Fibroblast of lung (primary cell): ENCODE measurements around the gene PDX1. TPM values are rescaled to one million over a fixed set of nuclear protein-coding genes. Genes with fewer than 3 reads are reported as not detected.

Experiments
- DNase-seq, 2 donors: peaks; one replicate each; pipeline versions ENCODE4 v3.0.0 to v3.0.0-alpha.2; 2010; ENCODE audit warnings: low read depth in 2 of 2
- H2AFZ ChIP-seq: 2 replicates; pipeline ENCODE4 v1.5.1; 2012; ENCODE audit warnings: low read length, control low read depth, inconsistent platforms
- H3K27ac ChIP-seq: 2 replicates; pipeline ENCODE4 v1.5.1; 2011; ENCODE audit warnings: low read length, control low read depth; ENCODE audit not compliant: insufficient read depth
- H3K27me3 ChIP-seq: 2 replicates; pipeline ENCODE4 v1.5.1; 2011; ENCODE audit warnings: mild to moderate bottlenecking, low read length; ENCODE audit not compliant: control insufficient read depth, insufficient read depth
- H3K36me3 ChIP-seq: 2 replicates; pipeline ENCODE4 v1.5.1; 2011; ENCODE audit warnings: low read length; ENCODE audit not compliant: control insufficient read depth, insufficient read depth
- H3K4me1 ChIP-seq: 2 replicates; pipeline ENCODE4 v1.5.1; 2011; ENCODE audit warnings: low read length; ENCODE audit not compliant: control insufficient read depth, insufficient read depth; ENCODE audit errors: extremely low read depth
- H3K4me2 ChIP-seq: 2 replicates; pipeline ENCODE4 v1.5.1; 2011; ENCODE audit warnings: low read length, control low read depth; ENCODE audit not compliant: insufficient read depth; ENCODE audit errors: extremely low read depth
- H3K4me3 ChIP-seq, 4 experiments: fragments of 200-600 bp in 1 of 4; sonication (generic) in 1 of 4; replicated peaks in 1 of 4; 2 replicates each; pipeline ENCODE4 v1.5.1; 2011 to 2016; ENCODE audit warnings: low read length in 4 of 4, low read depth in 3 of 4, mild to moderate bottlenecking in 3 of 4, control low read depth in 2 of 4, inconsistent platforms in 1 of 4, mixed read lengths in 1 of 4; ENCODE audit not compliant: insufficient read depth in 1 of 4; ENCODE audit errors: control extremely low read depth in 1 of 4
- H3K79me2 ChIP-seq: 2 replicates; pipeline ENCODE4 v1.5.1; 2012; ENCODE audit warnings: mild to moderate bottlenecking, low read length, inconsistent platforms; ENCODE audit not compliant: control insufficient read depth, insufficient read depth
- H3K9ac ChIP-seq: 2 replicates; pipeline ENCODE4 v1.5.1; 2011; ENCODE audit warnings: mild to moderate bottlenecking, low read length, control low read depth; ENCODE audit not compliant: insufficient read depth
- H3K9me3 ChIP-seq: 2 replicates; pipeline ENCODE4 v1.5.1; 2012; ENCODE audit warnings: low read depth, low read length; ENCODE audit not compliant: control insufficient read depth, insufficient read depth
- H4K20me1 ChIP-seq: 2 replicates; pipeline ENCODE4 v1.5.1; 2011; ENCODE audit warnings: low read length; ENCODE audit not compliant: control insufficient read depth, insufficient read depth; ENCODE audit errors: extremely low read depth
- EZH2 ChIP-seq: IDR thresholded peaks from 2 replicates; pipeline ENCODE4 v1.5.1; 2012; ENCODE audit warnings: low read length, control low read depth, mild to moderate bottlenecking; ENCODE audit errors: missing control alignments
- polyA plus RNA-seq, 2 donors: library from polyadenylated mRNA; depleted of rRNA in 1 of 2; stranded (reverse) in 1 of 2; unstranded in 1 of 2; fragments of >200 nt; gene quantifications; 2 replicates each; pipeline ENCODE4 v1.2.1, GENCODE V29; 2011 to 2012; ENCODE audit warnings: missing spikeins in 1 of 2
- total RNA-seq: library from RNA; depleted of rRNA; stranded (reverse); fragments of >200 nt; gene quantifications from 2 replicates; pipeline ENCODE4 v1.2.1, GENCODE V29; 2014
- TF ChIP-seq, protein P1 (sequence below), 2 donors: IDR thresholded peaks in 1 of 2; conservative IDR thresholded peaks in 1 of 2; 1 replicate in 1 of 2; 2 replicates in 1 of 2; pipeline ENCODE4 v1.5.1; 2011 to 2012; ENCODE audit warnings: low read length in 2 of 2, control low read depth in 1 of 2, inconsistent platforms in 1 of 2, low read depth in 1 of 2, mild to moderate bottlenecking in 1 of 2

Gene PDX1
- total and polyA plus RNA-seq, 2 donors (not counting 1 experiment from before 2014, with no cell fraction given): not detected

GRCh38 chr13:27969866-27970229, 50.0 kb downstream of the PDX1 start:
- H3K27ac ChIP-seq: no peak overlapping the region
- no peaks in the 10 kb centered on the region for H3K36me3 ChIP-seq
- H3K9me3 ChIP-seq: no peaks in the 10 kb centered on the region
- no peak overlapping the region for H3K4me2 ChIP-seq
- peaks cover 72% of the 10 kb centered on the region for H3K27me3 ChIP-seq
- no peak for DNase-seq
- no peaks in the 10 kb centered on the region for H3K79me2 ChIP-seq
- TF ChIP-seq EZH2: no peak
- TF ChIP-seq, protein P1, sequence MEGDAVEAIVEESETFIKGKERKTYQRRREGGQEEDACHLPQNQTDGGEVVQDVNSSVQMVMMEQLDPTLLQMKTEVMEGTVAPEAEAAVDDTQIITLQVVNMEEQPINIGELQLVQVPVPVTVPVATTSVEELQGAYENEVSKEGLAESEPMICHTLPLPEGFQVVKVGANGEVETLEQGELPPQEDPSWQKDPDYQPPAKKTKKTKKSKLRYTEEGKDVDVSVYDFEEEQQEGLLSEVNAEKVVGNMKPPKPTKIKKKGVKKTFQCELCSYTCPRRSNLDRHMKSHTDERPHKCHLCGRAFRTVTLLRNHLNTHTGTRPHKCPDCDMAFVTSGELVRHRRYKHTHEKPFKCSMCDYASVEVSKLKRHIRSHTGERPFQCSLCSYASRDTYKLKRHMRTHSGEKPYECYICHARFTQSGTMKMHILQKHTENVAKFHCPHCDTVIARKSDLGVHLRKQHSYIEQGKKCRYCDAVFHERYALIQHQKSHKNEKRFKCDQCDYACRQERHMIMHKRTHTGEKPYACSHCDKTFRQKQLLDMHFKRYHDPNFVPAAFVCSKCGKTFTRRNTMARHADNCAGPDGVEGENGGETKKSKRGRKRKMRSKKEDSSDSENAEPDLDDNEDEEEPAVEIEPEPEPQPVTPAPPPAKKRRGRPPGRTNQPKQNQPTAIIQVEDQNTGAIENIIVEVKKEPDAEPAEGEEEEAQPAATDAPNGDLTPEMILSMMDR (conservative IDR thresholded peaks at IDR 0.05 in 1 of 2, IDR thresholded peaks at IDR 0.05 in 1 of 2; ENCODE audit: low read depth in 1 of 2, low read length in 2 of 2): no peak
- H3K4me3 ChIP-seq: no peak overlapping the region
- no peaks in the 10 kb centered on the region for H4K20me1 ChIP-seq
- H3K9ac ChIP-seq: no peak overlapping the region
- no peak overlapping the region for H2AFZ ChIP-seq
- no peaks in the 10 kb centered on the region for H3K4me1 ChIP-seq

DNA sequence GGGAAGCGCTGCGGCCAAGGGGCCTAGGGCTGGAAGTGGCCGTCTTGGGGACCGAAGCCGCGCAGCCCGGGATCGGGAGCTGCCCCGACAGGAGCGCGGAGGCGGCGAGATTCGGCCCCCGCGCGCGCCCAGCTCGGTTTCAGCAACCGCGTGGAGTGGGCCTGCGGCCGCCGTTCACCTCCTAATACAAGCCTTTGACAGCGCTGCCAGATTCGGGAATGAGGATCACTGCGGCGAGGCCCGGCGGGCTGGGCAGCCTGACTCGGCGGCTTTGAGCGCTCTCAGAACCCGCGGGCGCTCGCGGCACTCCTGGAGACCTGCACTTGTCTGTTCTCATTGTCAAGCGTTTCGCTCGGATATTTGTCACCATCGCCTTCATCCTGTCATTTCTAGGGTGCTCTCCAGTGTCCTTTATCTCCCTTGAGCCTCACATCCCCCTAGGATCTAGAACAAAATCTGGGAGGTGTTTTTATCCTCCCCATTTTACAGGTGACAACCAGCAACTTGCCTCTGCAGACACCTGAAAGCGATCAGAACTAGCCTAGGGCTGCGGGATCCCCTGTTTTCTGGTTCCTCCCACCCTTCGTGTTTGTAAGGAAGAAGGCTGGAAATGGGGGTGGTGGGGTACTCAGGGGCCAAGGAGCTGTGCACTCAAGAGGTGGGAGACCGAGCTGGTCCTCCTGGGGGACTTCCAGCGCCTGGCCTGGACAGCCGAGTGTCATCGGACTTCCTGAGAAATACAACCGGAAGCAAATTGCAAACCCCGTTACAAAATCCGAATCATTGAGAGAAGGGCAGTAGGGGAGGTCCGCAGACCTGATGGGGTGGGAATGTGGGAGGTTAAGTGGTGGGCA, 50.8 kb downstream of the PDX1 start:
- Histone ChIP-seq H3K27me3 (peaks cover 65% of the 10 kb centered on the region), H3K9ac (no peak overlapping the region), H4K20me1 (no peaks in the 10 kb centered on the region), H3K4me1 (no peaks in the 10 kb centered on the region), H3K36me3 (no peaks in the 10 kb centered on the region), H2AFZ (no peak overlapping the region), H3K9me3 (no peaks in the 10 kb centered on the region), H3K27ac (no peak overlapping the region), H3K4me2 (no peak overlapping the region), H3K79me2 (no peaks in the 10 kb centered on the region), H3K4me3 (no peak overlapping the region)
- TF ChIP-seq EZH2: no peak
- TF ChIP-seq, protein P1 (conservative IDR thresholded peaks at IDR 0.05 in 1 of 2, IDR thresholded peaks at IDR 0.05 in 1 of 2; ENCODE audit: low read depth in 1 of 2, low read length in 2 of 2): no peak
- DNase-seq: no peak

GRCh38 chr13:27971236-27971645, 51.4 kb downstream of the PDX1 start:
- Histone ChIP-seq H2AFZ (no peak overlapping the region), H3K9me3 (no peaks in the 10 kb centered on the region), H3K27ac (no peak overlapping the region), H3K4me2 (no peak overlapping the region), H3K4me1 (no peaks in the 10 kb centered on the region), H3K79me2 (no peaks in the 10 kb centered on the region), H3K4me3 (no peak overlapping the region), H3K36me3 (no peaks in the 10 kb centered on the region), H3K27me3 (peaks cover 68% of the 10 kb centered on the region), H4K20me1 (no peaks in the 10 kb centered on the region), H3K9ac (no peak overlapping the region)
- no peak for TF ChIP-seq EZH2
- TF ChIP-seq, protein P1 (conservative IDR thresholded peaks at IDR 0.05 in 1 of 2, IDR thresholded peaks at IDR 0.05 in 1 of 2; ENCODE audit: low read depth in 1 of 2, low read length in 2 of 2): no peak
- DNase-seq: no peak
